HEK293T (cell line): ENCODE results near the gene IL4.

Experiments
- CTCF ChIA-PET: fragments of 350-600 bp; formaldehyde crosslinking; extraction: SDS; loops from one replicate; lab custom pipeline; 2021; ENCODE audit warnings: antibody characterized with exemption, inconsistent platforms; lab: Yijun Ruan, JAX
- POLR2A ChIA-PET: fragments of 350-600 bp; formaldehyde crosslinking; extraction: SDS; loops from one replicate; lab custom pipeline; 2020; ENCODE audit warnings: antibody characterized with exemption, inconsistent platforms; lab: Yijun Ruan, JAX
- DNase-seq: peaks from one replicate; pipeline ENCODE4 v3.0.0; 2012; ENCODE audit warnings: mixed read lengths; ENCODE audit errors: extremely low spot score
- ARNT ChIP-seq: fragments of 450-650 bp; IDR thresholded peaks from 2 replicates; pipeline ENCODE4 v1.6.1; 2017; ENCODE audit warnings: mild to moderate bottlenecking
- BHLHE40 ChIP-seq: fragments of 450-650 bp; IDR thresholded peaks from 2 replicates; pipeline ENCODE4 v1.6.1; 2016; ENCODE audit warnings: mild to moderate bottlenecking, moderate library complexity, borderline replicate concordance
- CTBP1 ChIP-seq: fragments of 450-650 bp; IDR thresholded peaks from 2 replicates; pipeline ENCODE4 v1.6.1; 2016; ENCODE audit warnings: borderline replicate concordance
- ELF4 ChIP-seq: fragments of 450-650 bp; IDR thresholded peaks from 2 replicates; pipeline ENCODE4 v1.6.1; 2017; ENCODE audit warnings: antibody characterized with exemption
- FOXA1 ChIP-seq: fragments of 450-650 bp; IDR thresholded peaks from 2 replicates; pipeline ENCODE4 v1.6.1; 2016; ENCODE audit warnings: mild to moderate bottlenecking
- FOXK2 ChIP-seq: fragments of 450-650 bp; IDR thresholded peaks from 2 replicates; pipeline ENCODE4 v1.6.1; 2016; ENCODE audit warnings: mild to moderate bottlenecking
- FOXM1 ChIP-seq: fragments of 450-650 bp; IDR thresholded peaks from 2 replicates; pipeline ENCODE4 v1.6.1; 2017; ENCODE audit warnings: mild to moderate bottlenecking, borderline replicate concordance
- HDGF ChIP-seq: fragments of 450-650 bp; IDR thresholded peaks from 2 replicates; pipeline ENCODE4 v1.6.1; 2017; ENCODE audit warnings: antibody characterized with exemption, borderline replicate concordance
- L3MBTL2 ChIP-seq: fragments of 450-650 bp; conservative IDR thresholded peaks from 2 replicates; pipeline ENCODE4 v1.6.1; 2016; ENCODE audit warnings: mild to moderate bottlenecking
- LEF1 ChIP-seq: fragments of 450-650 bp; IDR thresholded peaks from 2 replicates; pipeline ENCODE4 v1.6.1; 2017; ENCODE audit warnings: mild to moderate bottlenecking, borderline replicate concordance
- NFRKB ChIP-seq: fragments of 450-650 bp; IDR thresholded peaks from 2 replicates; pipeline ENCODE4 v1.6.1; 2016; ENCODE audit warnings: mild to moderate bottlenecking, moderate library complexity
- PKNOX1 ChIP-seq: fragments of 450-650 bp; IDR thresholded peaks from 2 replicates; pipeline ENCODE4 v1.6.1; 2016
- SP1 ChIP-seq: fragments of 450-650 bp; IDR thresholded peaks from 2 replicates; pipeline ENCODE4 v1.6.1; 2017
- SUZ12 ChIP-seq: fragments of 450-650 bp; IDR thresholded peaks from 2 replicates; pipeline ENCODE4 v1.6.1; 2016; ENCODE audit warnings: mild to moderate bottlenecking
- TARDBP ChIP-seq: fragments of 450-650 bp; IDR thresholded peaks from 2 replicates; pipeline ENCODE4 v1.6.1; 2016
- ZNF384 ChIP-seq: fragments of 450-650 bp; IDR thresholded peaks from 2 replicates; pipeline ENCODE4 v1.6.1; 2016

Gene IL4

GRCh38 chr5:132667309-132667708, 6.5 kb upstream of the IL4 start:
- CTCF ChIA-PET = no interaction called here
- TF ChIP-seq ELF4 = no peak
- POLR2A ChIA-PET = no interaction called here
- no peak for DNase-seq

GRCh38 chr5:132667761-132668705, 5.8 kb upstream of the IL4 start:
- no peak for DNase-seq
- CTCF ChIA-PET = no interaction called here

GRCh38 chr5:132668706-132669454, 4.9 kb upstream of the IL4 start:
- POLR2A ChIA-PET = interaction anchor here (1.4 kb wide), 1 partner anchor 9 kb away, joined by 3 read pairs; no protein-coding TSS in a partner anchor
- DNase-seq = no peak
- CTCF ChIA-PET = no interaction called here
- TF ChIP-seq BHLHE40 = no peak
- no peak for TF ChIP-seq NFRKB
- no peak for TF ChIP-seq TARDBP

More at GRCh38 chr5:132667761-132668705, 5.8 kb upstream of the IL4 start:
- POLR2A ChIA-PET = no interaction called here
- TF ChIP-seq FOXM1 (no peak), NFRKB (no peak), TARDBP (no peak), ZNF384 (no peak), ARNT (no peak), BHLHE40 (no peak), LEF1 (no peak), FOXK2 (no peak), SUZ12 (no peak), ELF4 (no peak), L3MBTL2 (no peak)

GRCh38 chr5:132669455-132669820, 4.4 kb upstream of the IL4 start:
- TF ChIP-seq FOXA1 (no peak), FOXK2 (no peak), TARDBP (no peak), CTBP1 (no peak), ZNF384 (no peak), ELF4 (no peak), LEF1 (no peak), SP1 (no peak), FOXM1 (no peak), SUZ12 (no peak), HDGF (no peak), ARNT (no peak), PKNOX1 (no peak), BHLHE40 (no peak), NFRKB (no peak)
- ChIA-PET POLR2A (interaction anchor here (1.4 kb wide), 1 partner anchor 9 kb away, joined by 3 read pairs; no protein-coding TSS in a partner anchor), CTCF (no interaction called here)
- DNase-seq = no peak

GRCh38 chr5:132669966-132670882, 3.6 kb upstream of the IL4 start:
- no peak for TF ChIP-seq ELF4
- TF ChIP-seq NFRKB = no peak
- TF ChIP-seq FOXM1 = no peak
- TF ChIP-seq ZNF384 = no peak
- no peak for TF ChIP-seq TARDBP
- no peak for TF ChIP-seq ARNT
- no peak for TF ChIP-seq SUZ12
- TF ChIP-seq PKNOX1 = no peak
- TF ChIP-seq L3MBTL2 = no peak
- no peak for TF ChIP-seq CTBP1
- no peak for TF ChIP-seq SP1
- ChIA-PET CTCF (no interaction called here), POLR2A (interaction anchor here (1.4 kb wide), 1 partner anchor 8 kb away, joined by 3 read pairs; no protein-coding TSS in a partner anchor)
- no peak for DNase-seq

GRCh38 chr5:132671000-132671399, 2.8 kb upstream of the IL4 start:
- TF ChIP-seq SUZ12 (no peak), FOXA1 (no peak), NFRKB (no peak), LEF1 (no peak), SP1 (no peak)
- ChIA-PET CTCF (no interaction called here), POLR2A (no interaction called here)

More at GRCh38 chr5:132671000-132671399, 2.8 kb upstream of the IL4 start:
- DNase-seq = no peak
